HG03354 (cell line): ENCODE data around the gene ATAD2B.

Experiments used
- ATAC-seq: cut with Tn5 transposase; IDR thresholded peaks from one replicate; pipeline ENCODE4 v1.9.1; 2021; ENCODE audit warnings: mild to moderate bottlenecking; ENCODE audit not compliant: unreplicated experiment, poor library complexity, severe bottlenecking

Gene ATAD2B

DNA sequence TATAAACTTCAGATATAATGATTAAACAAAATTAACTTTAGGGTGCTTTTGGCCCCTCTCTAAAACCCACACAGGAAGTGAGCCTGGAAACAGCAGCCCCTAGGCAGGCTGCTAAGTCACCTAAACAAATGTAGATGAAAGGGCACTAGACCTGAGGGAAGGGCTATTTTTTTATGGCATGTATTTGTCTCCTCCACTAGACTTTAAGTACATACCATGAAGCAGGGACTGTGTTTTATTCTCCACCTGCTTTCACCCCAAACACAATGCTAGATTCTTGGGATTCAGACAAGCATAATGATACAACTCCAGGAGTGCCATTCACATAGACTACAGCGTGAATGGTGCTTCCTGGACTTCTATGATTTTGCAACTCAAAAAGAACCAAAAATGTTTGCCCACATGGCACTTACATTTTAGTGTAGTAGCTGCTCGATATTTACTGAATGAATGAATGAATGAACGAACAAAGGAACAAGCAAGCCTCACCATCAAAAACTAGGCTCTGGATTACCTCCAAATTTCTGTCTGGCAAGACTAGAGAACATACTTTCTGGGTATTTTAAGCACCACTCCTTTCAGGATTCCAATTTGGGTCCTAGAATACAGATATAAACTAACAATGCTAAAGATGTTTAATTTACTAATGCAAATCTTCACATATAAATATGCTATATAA lies 10.1 kb downstream of the ATAD2B start:
- peak; percentile 65 for ATAC-seq

- ATAC-seq, result no peak
Observed at GRCh38 chr2:23915327-23915726, 11.6 kb downstream of the ATAD2B start.

DNA sequence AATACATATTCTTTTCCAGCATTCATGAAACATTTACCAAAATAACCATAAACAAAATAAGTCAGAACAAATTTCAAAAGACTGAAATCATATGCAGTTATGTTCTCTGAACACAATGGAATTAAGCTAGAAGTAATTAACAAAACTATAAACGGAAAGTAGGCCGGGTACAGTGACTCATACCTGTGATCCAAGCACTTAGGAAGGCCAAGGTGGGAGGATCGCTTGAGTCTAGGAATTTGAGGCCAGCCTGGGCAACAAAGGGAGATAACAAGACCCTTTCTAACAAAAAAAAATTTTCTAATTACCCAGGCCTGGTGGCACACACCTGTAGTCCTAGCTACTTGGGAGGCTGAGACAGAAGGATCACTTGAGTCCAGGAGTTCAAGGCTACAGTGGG lies 14.9 kb downstream of the ATAD2B start:
- no peak for ATAC-seq

- no peak for ATAC-seq
Observed at GRCh38 chr2:23905155-23905554, 21.8 kb downstream of the ATAD2B start.

DNA sequence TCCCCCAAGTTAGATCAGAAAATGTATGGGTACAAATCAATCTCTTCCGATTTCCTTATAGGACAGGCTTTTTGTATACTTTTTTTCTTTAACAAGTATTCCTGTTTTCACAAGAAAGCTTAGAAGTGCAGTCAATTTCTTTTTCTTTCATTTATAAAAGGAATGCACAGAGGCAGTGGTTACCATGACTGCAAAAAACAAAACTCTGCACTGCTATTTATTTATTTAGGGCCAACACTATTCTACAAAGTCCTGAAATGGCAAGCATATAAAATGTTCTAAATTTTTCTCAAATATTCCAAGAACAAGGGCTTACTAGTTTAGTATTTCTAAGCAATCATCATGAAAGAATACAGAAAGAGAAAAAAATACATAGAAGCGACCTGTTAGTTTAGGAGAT lies 22.2 kb downstream of the ATAD2B start:
- no peak for ATAC-seq

DNA sequence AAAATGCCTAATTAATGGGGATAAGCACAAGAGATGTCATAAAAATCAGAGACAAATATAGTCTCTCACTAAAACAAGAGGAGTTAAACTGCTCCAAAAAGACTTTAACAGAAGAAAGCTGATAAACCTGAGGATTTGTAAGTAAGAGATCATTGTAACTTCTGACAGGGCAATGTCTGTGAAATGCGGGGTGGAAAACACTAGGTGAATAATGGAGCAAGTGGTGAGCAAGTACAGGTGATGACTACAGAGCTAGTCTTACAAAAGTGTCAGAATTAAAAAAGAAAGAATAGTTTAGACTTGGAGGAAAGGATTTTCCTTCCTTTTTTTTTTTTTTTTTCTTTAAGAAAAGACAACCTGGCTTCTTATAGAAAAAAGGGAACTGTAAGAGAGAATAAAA lies 22.7 kb downstream of the ATAD2B start:
- no peak for ATAC-seq

DNA sequence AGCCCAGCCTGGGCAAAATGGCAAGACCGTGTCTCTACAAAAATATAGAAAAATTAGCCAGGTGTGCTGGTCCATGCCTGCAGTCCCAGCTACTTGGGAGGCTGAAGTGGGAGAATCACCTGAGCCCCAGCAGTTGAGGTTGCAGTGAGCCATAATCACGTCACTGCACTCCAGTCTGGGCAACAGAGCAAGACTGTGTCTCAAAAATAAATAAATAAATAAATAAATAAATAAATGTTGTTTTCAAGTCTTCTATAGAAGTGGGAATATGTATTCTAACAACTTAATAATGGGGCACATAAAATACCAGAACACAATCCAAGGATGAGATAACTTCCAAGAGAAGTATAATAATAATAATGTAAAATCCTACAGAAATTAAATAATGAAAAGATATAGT lies 23.9 kb downstream of the ATAD2B start:
- ATAC-seq, result no peak

DNA sequence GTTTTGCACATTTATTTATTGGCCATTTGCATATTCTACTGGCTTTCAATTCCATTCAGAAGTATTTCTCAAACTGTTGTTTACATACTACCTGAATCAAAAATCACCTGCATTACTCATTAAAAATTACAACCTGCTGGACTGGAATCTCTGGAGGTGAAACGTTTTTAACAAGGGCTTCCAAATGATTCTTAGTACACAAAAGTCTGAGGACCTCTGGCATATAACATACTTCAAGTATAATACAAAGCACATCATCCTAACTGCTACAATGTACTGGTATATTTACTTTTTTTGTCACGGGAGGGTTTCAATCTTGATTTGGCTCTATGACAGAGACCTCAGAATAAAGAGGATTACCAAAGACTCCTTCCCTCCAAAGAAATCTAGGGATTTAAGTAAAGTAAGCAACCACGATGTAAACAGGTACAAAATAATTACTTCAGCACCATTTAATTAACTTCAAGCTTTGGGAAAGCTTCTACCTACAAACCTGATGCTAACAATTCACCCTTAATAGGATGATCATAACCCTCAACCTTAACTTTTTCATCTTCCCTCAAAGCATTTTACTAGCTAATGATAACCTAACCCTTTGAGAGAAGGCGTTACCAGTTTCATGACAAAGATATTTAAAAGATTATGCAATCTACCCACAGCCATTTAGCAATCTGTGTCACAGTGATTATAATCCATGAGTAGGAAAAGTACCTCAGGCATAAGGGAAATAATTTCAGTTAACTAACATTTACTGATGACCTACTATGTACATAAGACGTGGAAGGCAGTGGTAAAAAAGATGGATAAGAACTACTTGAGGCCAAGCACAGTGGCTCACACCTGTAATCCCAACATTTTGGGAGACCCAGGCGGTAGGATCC lies 24.7 kb downstream of the ATAD2B start:
- no peak for ATAC-seq

DNA sequence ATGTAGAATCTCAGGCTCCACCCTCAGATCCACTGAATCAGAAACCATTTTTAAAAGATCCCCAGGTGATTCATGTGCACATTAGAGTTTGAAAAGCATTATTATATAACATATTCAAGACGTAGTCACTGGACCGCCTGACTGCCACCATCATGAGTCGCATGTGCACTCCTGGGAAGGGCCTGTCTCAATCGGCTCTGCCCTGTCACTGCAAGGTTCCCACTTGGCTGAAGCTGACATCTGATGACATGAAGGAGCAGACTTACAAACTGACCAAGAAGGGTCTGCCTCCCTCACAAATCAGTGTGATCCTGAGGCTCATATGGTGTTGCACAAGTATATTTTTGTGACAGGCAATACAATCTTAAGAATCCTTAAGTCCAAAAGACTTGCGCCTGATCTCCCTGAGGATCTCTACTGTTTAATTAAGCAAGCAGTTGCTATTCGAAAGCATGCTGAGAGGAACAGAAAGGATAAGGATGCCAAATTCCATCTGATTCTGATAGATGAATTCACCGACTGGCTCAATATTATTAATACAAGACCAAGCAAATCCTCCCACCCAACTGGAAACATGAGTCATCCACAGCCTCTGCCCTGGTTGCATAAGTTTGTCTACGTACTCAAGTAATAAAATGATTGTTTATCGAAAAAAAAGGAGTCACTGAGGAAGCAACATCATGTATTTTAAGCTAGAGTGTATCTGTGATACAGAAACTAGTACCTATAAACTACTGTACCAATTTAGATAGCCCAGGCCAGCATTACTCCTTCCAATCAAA lies 26.2 kb downstream of the ATAD2B start:
- no peak for ATAC-seq

- no peak for ATAC-seq
Observed at GRCh38 chr2:23900133-23900532, 26.8 kb downstream of the ATAD2B start.

- ATAC-seq, result no peak
Observed at GRCh38 chr2:23871206-23871605, 55.7 kb downstream of the ATAD2B start.

DNA sequence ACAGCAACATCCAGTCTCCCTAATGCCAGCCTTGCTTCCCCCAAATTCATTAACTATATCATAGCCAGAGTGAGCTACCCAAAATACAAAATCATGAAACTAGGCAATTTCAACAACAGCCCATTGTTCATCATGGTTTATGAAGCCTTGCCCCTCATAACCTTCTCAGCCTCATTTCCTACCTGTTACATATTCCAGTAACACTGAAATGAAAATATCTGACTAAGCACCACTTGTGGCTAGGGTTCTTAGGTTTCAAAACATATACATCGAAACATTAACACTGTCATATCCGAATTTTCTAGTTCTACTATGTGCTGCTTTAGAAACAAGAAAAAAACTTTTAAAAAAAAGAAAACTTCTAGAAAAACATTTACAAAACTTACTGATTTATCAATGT lies 59.5 kb downstream of the ATAD2B start:
- no peak for ATAC-seq

DNA sequence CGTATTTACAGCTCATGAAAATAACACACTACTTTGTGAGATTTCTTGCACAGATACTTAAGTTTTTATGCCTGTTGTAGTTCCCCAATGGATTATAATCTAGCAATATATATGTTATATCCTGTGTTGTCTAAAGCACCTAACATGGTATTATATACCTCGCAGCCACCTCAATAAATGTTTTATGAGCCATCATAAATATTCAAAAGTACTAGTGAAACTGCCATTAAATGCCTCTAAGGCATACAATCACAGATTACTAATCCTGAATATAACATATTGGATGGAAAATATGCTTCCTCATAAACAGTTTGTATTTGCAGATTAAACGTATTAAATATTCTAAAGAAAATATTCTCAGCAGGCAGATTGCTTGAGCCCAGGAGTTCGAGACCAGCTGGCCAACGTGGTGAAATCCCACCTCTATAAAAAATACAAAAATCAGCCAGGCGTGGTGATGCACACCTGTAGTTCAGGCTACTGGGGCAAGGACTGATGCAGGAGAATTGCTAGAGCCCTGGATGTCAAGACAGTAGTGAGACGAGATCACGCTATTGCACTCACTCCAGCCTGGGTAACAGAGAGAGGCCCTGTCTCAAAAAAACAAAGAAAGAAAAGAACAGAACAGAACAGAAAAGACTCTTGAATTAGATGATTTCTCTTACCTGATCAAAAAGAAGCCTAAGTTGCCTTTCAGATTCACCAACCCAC lies 64.1 kb downstream of the ATAD2B start:
- ATAC-seq, result no peak

GRCh38 chr2:23861952-23862351 lies 65.0 kb downstream of the ATAD2B start:
- ATAC-seq, result no peak

GRCh38 chr2:23859983-23860382 lies 66.9 kb downstream of the ATAD2B start:
- ATAC-seq, result no peak

- no peak for ATAC-seq
Observed at GRCh38 chr2:23859234-23859633, 67.7 kb downstream of the ATAD2B start.

GRCh38 chr2:23850564-23851256 lies 76.2 kb downstream of the ATAD2B start:
- peak; percentile 83 for ATAC-seq

- ATAC-seq, result no peak
Observed at GRCh38 chr2:23844905-23845304, 82.0 kb downstream of the ATAD2B start.
